ENCODE measurements around the gene SEPTIN10.

SEPTIN10 gene

DNA sequence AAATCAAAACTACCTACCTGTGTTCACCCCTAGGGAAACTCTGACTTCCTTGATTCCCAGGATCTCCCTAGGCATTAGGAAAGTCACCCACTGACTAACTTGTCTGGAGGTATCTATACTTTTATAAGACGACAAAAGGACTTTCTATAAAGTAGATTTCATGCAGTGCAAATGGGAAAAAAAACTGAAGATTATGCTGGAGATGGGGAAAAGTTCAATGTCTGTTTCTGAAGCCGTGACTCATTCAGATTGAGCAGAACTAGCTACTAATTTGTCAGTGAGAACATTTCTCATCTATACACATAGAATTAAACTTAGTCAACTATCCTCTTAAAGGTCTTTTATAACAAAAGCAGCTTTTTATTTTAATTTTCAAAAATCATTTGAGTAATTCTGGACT lies 6.0 kb downstream of the SEPTIN10 start:
- CTCF ChIA-PET: interaction anchor here (0.6 to 8.7 kb wide), 4 partner anchors 38 to 128 kb away, joined by 3 to 76 read pairs (median 4); no protein-coding TSS in a partner anchor
- no peak overlapping the region for H3K27ac ChIP-seq (ENCODE audit: extremely low read depth, low read depth, low read length)
- TF ChIP-seq ZNF211 (tag by site-specific recombination; IDR thresholded peaks at IDR 0.05; ENCODE audit: low read depth) (no peak), ZNF16 (tag by site-specific recombination; IDR thresholded peaks at IDR 0.05; ENCODE audit: low read depth) (no peak), PRDM1 (tag by site-specific recombination; IDR thresholded peaks at IDR 0.05) (no peak), ZNF585B (tag by site-specific recombination; IDR thresholded peaks at IDR 0.05) (no peak), ZNF202 (tag by site-specific recombination; IDR thresholded peaks at IDR 0.05; ENCODE audit: borderline replicate concordance) (no peak), FEZF1 (tag by site-specific recombination; IDR thresholded peaks at IDR 0.05) (no peak), REPIN1 (tag by site-specific recombination; IDR thresholded peaks at IDR 0.05; ENCODE audit: low read depth) (no peak), ZNF324 (tag by site-specific recombination; IDR thresholded peaks at IDR 0.05) (no peak), ZFP3 (tag by site-specific recombination; IDR thresholded peaks at IDR 0.05; ENCODE audit: low read depth) (no peak), KLF7 (tag by site-specific recombination; IDR thresholded peaks at IDR 0.05; ENCODE audit: borderline replicate concordance) (no peak), ZNF830 (tag by site-specific recombination; IDR thresholded peaks at IDR 0.05; ENCODE audit: low read depth) (no peak), ZNF292 (tag by site-specific recombination; IDR thresholded peaks at IDR 0.05; ENCODE audit: borderline replicate concordance, low read depth) (no peak), GLI2 (tag by site-specific recombination; IDR thresholded peaks at IDR 0.05; ENCODE audit: borderline replicate concordance, low read depth) (no peak)
- TF ChIP-seq, protein P1, sequence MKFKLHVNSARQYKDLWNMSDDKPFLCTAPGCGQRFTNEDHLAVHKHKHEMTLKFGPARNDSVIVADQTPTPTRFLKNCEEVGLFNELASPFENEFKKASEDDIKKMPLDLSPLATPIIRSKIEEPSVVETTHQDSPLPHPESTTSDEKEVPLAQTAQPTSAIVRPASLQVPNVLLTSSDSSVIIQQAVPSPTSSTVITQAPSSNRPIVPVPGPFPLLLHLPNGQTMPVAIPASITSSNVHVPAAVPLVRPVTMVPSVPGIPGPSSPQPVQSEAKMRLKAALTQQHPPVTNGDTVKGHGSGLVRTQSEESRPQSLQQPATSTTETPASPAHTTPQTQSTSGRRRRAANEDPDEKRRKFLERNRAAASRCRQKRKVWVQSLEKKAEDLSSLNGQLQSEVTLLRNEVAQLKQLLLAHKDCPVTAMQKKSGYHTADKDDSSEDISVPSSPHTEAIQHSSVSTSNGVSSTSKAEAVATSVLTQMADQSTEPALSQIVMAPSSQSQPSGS (tag by site-specific recombination; IDR thresholded peaks at IDR 0.05; ENCODE audit: low read depth): no peak
- no peaks in the 10 kb centered on the region for H3K9me3 ChIP-seq (ENCODE audit: control insufficient read depth, insufficient read depth, low read depth, low read length)
- H3K4me1 ChIP-seq (ENCODE audit: control insufficient read depth, insufficient read depth, low read length): peaks cover 17% of the 10 kb centered on the region
- POLR2A ChIA-PET: interaction anchor here (0.5 kb wide), 1 partner anchor 515 kb away, joined by 8 read pairs; no protein-coding TSS in a partner anchor
- H3K36me3 ChIP-seq (ENCODE audit: control insufficient read depth in 2 of 2, insufficient read depth in 1 of 2, low read length in 2 of 2): no peaks in the 10 kb centered on the region; a peak in 1 of 3 replicates
- H3K4me3 ChIP-seq (ENCODE audit: low read depth, low read length): no peak overlapping the region

DNA sequence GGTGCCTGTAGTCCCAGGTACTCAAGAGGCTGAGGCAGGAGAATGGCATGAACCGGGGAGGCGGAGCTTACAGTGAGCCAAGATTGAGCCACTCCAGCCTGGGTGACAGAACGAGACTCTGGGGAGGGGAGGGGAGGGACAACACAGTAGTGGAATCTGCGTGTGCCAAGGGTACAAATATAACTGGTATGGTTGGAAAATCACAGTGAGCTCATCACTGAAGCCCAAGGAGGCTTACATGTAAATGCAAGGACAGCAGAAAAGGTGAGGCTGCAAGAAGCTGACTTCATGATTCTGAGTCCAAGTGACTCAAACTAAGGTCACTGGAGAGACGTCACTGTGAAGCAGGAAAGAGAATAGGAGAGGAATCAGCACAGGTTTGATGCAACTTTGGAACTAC lies 9.2 kb downstream of the SEPTIN10 start:
- ChIA-PET CTCF (interaction anchor here (8.7 kb wide), 1 partner anchor 59 kb away, joined by 76 read pairs; no protein-coding TSS in a partner anchor), POLR2A (interaction anchor here (2.0 kb wide), 1 partner anchor 9 kb away, joined by 10 read pairs; the partner anchor contains the start of genes SEPTIN10 and SOWAHC)
- H3K27ac ChIP-seq (ENCODE audit: extremely low read depth, low read depth, low read length): no peak overlapping the region
- no peaks in the 10 kb centered on the region for H3K9me3 ChIP-seq (ENCODE audit: control insufficient read depth, insufficient read depth, low read depth, low read length)
- H3K36me3 ChIP-seq (ENCODE audit: control insufficient read depth in 2 of 2, insufficient read depth in 1 of 2, low read length in 2 of 2): no peaks in the 10 kb centered on the region; a peak in 1 of 3 replicates
- no peak overlapping the region for H3K4me3 ChIP-seq (ENCODE audit: low read depth, low read length)
- peaks cover 28% of the 10 kb centered on the region for H3K4me1 ChIP-seq (ENCODE audit: control insufficient read depth, insufficient read depth, low read length)
- TF ChIP-seq, protein P1 (tag by site-specific recombination; IDR thresholded peaks at IDR 0.05; ENCODE audit: low read depth): 0 out of 2 replicates have a peak, but pooled peaks have one; percentile 8
- TF ChIP-seq ZBTB21 (tag by site-specific recombination; IDR thresholded peaks at IDR 0.05) (peak; percentile 37; the same call in 1 of the 2 replicates), REPIN1 (tag by site-specific recombination; IDR thresholded peaks at IDR 0.05; ENCODE audit: low read depth) (no peak), ZNF335 (tag by site-specific recombination; conservative IDR thresholded peaks at IDR 0.05) (no peak), ZNF146 (tag by site-specific recombination; IDR thresholded peaks at IDR 0.05) (no peak), ZNF629 (tag by site-specific recombination; IDR thresholded peaks at IDR 0.05) (peak; percentile 89), GLIS2 (tag by site-specific recombination; IDR thresholded peaks at IDR 0.05) (no peak), WT1 (tag by site-specific recombination; IDR thresholded peaks at IDR 0.05) (no peak), ZNF223 (tag by site-specific recombination; IDR thresholded peaks at IDR 0.05) (no peak), ZBTB7A (tag by site-specific recombination; IDR thresholded peaks at IDR 0.05; ENCODE audit: low read depth) (no peak), OSR2 (tag by site-specific recombination; IDR thresholded peaks at IDR 0.05) (0 out of 2 replicates have a peak, but pooled peaks have one; percentile 14), ZBTB20 (tag by site-specific recombination; IDR thresholded peaks at IDR 0.05) (peak; percentile 18; the same call in 1 of the 2 replicates), ZNF394 (tag by site-specific recombination; IDR thresholded peaks at IDR 0.05; ENCODE audit: borderline replicate concordance) (no peak), ZNF585B (tag by site-specific recombination; IDR thresholded peaks at IDR 0.05) (peak; percentile 77), SALL2 (tag by site-specific recombination; IDR thresholded peaks at IDR 0.05; ENCODE audit: borderline replicate concordance) (no peak)
- TF ChIP-seq, protein P2, sequence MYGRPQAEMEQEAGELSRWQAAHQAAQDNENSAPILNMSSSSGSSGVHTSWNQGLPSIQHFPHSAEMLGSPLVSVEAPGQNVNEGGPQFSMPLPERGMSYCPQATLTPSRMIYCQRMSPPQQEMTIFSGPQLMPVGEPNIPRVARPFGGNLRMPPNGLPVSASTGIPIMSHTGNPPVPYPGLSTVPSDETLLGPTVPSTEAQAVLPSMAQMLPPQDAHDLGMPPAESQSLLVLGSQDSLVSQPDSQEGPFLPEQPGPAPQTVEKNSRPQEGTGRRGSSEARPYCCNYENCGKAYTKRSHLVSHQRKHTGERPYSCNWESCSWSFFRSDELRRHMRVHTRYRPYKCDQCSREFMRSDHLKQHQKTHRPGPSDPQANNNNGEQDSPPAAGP (tag by site-specific recombination; IDR thresholded peaks at IDR 0.05): 0 out of 2 replicates have a peak, but pooled peaks have one; percentile 23
- TF ChIP-seq, protein P3, sequence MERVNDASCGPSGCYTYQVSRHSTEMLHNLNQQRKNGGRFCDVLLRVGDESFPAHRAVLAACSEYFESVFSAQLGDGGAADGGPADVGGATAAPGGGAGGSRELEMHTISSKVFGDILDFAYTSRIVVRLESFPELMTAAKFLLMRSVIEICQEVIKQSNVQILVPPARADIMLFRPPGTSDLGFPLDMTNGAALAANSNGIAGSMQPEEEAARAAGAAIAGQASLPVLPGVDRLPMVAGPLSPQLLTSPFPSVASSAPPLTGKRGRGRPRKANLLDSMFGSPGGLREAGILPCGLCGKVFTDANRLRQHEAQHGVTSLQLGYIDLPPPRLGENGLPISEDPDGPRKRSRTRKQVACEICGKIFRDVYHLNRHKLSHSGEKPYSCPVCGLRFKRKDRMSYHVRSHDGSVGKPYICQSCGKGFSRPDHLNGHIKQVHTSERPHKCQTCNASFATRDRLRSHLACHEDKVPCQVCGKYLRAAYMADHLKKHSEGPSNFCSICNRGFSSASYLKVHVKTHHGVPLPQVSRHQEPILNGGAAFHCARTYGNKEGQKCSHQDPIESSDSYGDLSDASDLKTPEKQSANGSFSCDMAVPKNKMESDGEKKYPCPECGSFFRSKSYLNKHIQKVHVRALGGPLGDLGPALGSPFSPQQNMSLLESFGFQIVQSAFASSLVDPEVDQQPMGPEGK (tag by site-specific recombination; IDR thresholded peaks at IDR 0.05): peak; percentile 53; the same call in 1 of the 2 replicates
